SK-N-SH treated with all-trans-retinoic acid at 6 μM for 48 hours (cell line): ENCODE measurements around the gene ARHGAP10.

Source experiments
- ATAC-seq: fragments of 200-7000 bp; cut with Tn5 transposase; 3 replicates; pipeline ENCODE4 v1.9.1; 2020; ENCODE audit warnings: mild to moderate bottlenecking, moderate library complexity
- ARNTL ChIP-seq: fragments of 450-650 bp; formaldehyde crosslinking; IDR thresholded peaks from 2 replicates; pipeline ENCODE4 v1.5.0; 2020; ENCODE audit warnings: low read depth, mild to moderate bottlenecking, moderate library complexity, borderline replicate concordance
- BACH2 ChIP-seq: fragments of 250-450 bp; sonication (Bioruptor Pico); IDR thresholded peaks from 2 replicates; pipeline ENCODE4 v1.9.0; 2021; ENCODE audit warnings: mild to moderate bottlenecking, borderline replicate concordance
- ISL1 ChIP-seq: fragments of 250-450 bp; sonication (Bioruptor Pico); IDR thresholded peaks from 2 replicates; pipeline ENCODE4 v2.1.2; 2022; ENCODE audit warnings: mild to moderate bottlenecking, moderate library complexity
- OSR1 ChIP-seq: fragments of 250-450 bp; sonication (Bioruptor Pico); IDR thresholded peaks from 2 replicates; pipeline ENCODE4 v1.8.0; 2022; ENCODE audit warnings: moderate library complexity, mild to moderate bottlenecking, inconsistent platforms
- PPARA ChIP-seq: fragments of 250-450 bp; sonication (Bioruptor Pico); IDR thresholded peaks from 2 replicates; pipeline ENCODE4 v1.5.0; 2020; ENCODE audit warnings: mild to moderate bottlenecking, borderline replicate concordance
- RARB ChIP-seq: fragments of 250-450 bp; sonication (Bioruptor Pico); IDR thresholded peaks from 2 replicates; pipeline ENCODE4 v1.8.0; 2021; ENCODE audit warnings: mild to moderate bottlenecking, moderate library complexity
- TCF4 ChIP-seq: fragments of 250-450 bp; sonication (Bioruptor Pico); IDR thresholded peaks from 2 replicates; pipeline ENCODE4 v1.8.0; 2021; ENCODE audit warnings: mild to moderate bottlenecking, moderate library complexity, borderline replicate concordance
- TOX ChIP-seq: fragments of 250-450 bp; sonication (Bioruptor Pico); IDR thresholded peaks from 2 replicates; pipeline ENCODE4 v1.8.0; 2021; ENCODE audit warnings: mild to moderate bottlenecking, moderate library complexity, borderline replicate concordance
- ZFP3 ChIP-seq: fragments of 250-450 bp; sonication (Bioruptor Pico); IDR thresholded peaks from 2 replicates; pipeline ENCODE4 v1.5.0; 2020; ENCODE audit warnings: mild to moderate bottlenecking, moderate library complexity
- ZFP30 ChIP-seq: fragments of 450-650 bp; formaldehyde crosslinking; IDR thresholded peaks from 2 replicates; pipeline ENCODE4 v1.5.0; 2022; ENCODE audit warnings: mild to moderate bottlenecking, moderate library complexity
- ZNF565 ChIP-seq: fragments of 450-650 bp; formaldehyde crosslinking; conservative IDR thresholded peaks from 2 replicates; pipeline ENCODE4 v1.5.0; 2020; ENCODE audit warnings: low read depth, mild to moderate bottlenecking, moderate library complexity
- ZNF8 ChIP-seq: fragments of 450-650 bp; formaldehyde crosslinking; IDR thresholded peaks from 2 replicates; pipeline ENCODE4 v1.5.0; 2020; ENCODE audit warnings: mild to moderate bottlenecking, moderate library complexity
- TF ChIP-seq, protein P1 (sequence below): fragments of 250-450 bp; sonication (Bioruptor Pico); IDR thresholded peaks from 2 replicates; pipeline ENCODE4 v1.5.0; 2020; ENCODE audit warnings: mild to moderate bottlenecking, moderate library complexity
- TF ChIP-seq, protein P2 (sequence below): fragments of 250-450 bp; sonication (Bioruptor Pico); IDR thresholded peaks from 2 replicates; pipeline ENCODE4 v1.5.1; 2021; ENCODE audit warnings: mild to moderate bottlenecking, moderate library complexity
- TF ChIP-seq, protein P3 (sequence below): fragments of 250-450 bp; sonication (Bioruptor Pico); IDR thresholded peaks from 2 replicates; pipeline ENCODE4 v1.8.0; 2021; ENCODE audit warnings: low read depth, mild to moderate bottlenecking, moderate library complexity, borderline replicate concordance
- TF ChIP-seq, protein P4 (sequence below): fragments of 250-450 bp; sonication (Bioruptor Pico); IDR thresholded peaks from 2 replicates; pipeline ENCODE4 v1.5.1; 2020; ENCODE audit warnings: low read depth, mild to moderate bottlenecking, moderate library complexity
- TF ChIP-seq, protein P5 (sequence below): fragments of 250-450 bp; sonication (Bioruptor Pico); IDR thresholded peaks from 2 replicates; pipeline ENCODE4 v1.8.0; 2020; ENCODE audit warnings: mild to moderate bottlenecking, moderate library complexity, borderline replicate concordance

ARHGAP10 gene

DNA sequence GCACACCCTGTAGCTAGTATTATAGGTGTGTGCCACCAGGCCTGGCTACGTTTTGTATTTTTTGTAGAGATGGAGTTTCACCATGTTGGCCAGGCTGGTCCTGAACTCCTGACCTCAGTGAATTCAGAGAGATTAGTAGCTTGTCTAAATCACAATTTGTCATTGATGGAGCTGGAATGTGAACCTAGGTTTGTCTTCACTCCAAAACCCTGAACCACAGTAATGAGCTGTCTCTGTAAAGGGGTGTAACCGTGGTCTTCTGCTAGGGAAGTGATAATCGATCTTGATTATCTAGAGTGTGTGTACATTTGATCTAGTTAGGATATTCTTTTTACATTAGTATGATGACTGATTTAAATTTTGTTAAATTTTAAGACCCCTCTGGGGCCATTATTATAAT, 8.3 kb downstream of the ARHGAP10 start:
- TF ChIP-seq, protein P1, sequence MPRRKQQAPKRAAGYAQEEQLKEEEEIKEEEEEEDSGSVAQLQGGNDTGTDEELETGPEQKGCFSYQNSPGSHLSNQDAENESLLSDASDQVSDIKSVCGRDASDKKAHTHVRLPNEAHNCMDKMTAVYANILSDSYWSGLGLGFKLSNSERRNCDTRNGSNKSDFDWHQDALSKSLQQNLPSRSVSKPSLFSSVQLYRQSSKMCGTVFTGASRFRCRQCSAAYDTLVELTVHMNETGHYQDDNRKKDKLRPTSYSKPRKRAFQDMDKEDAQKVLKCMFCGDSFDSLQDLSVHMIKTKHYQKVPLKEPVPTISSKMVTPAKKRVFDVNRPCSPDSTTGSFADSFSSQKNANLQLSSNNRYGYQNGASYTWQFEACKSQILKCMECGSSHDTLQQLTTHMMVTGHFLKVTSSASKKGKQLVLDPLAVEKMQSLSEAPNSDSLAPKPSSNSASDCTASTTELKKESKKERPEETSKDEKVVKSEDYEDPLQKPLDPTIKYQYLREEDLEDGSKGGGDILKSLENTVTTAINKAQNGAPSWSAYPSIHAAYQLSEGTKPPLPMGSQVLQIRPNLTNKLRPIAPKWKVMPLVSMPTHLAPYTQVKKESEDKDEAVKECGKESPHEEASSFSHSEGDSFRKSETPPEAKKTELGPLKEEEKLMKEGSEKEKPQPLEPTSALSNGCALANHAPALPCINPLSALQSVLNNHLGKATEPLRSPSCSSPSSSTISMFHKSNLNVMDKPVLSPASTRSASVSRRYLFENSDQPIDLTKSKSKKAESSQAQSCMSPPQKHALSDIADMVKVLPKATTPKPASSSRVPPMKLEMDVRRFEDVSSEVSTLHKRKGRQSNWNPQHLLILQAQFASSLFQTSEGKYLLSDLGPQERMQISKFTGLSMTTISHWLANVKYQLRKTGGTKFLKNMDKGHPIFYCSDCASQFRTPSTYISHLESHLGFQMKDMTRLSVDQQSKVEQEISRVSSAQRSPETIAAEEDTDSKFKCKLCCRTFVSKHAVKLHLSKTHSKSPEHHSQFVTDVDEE (CRISPR knock-in tag): no peak
- TF ChIP-seq BACH2 (CRISPR knock-in tag): no peak
- TF ChIP-seq ZFP3 (CRISPR knock-in tag): no peak
- no peak for TF ChIP-seq ZNF565
- TF ChIP-seq, protein P2, sequence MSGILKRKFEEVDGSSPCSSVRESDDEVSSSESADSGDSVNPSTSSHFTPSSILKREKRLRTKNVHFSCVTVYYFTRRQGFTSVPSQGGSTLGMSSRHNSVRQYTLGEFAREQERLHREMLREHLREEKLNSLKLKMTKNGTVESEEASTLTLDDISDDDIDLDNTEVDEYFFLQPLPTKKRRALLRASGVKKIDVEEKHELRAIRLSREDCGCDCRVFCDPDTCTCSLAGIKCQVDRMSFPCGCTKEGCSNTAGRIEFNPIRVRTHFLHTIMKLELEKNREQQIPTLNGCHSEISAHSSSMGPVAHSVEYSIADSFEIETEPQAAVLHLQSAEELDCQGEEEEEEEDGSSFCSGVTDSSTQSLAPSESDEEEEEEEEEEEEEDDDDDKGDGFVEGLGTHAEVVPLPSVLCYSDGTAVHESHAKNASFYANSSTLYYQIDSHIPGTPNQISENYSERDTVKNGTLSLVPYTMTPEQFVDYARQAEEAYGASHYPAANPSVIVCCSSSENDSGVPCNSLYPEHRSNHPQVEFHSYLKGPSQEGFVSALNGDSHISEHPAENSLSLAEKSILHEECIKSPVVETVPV: no peak
- TF ChIP-seq TOX: no peak
- TF ChIP-seq OSR1: no peak
- no peak for ATAC-seq

DNA sequence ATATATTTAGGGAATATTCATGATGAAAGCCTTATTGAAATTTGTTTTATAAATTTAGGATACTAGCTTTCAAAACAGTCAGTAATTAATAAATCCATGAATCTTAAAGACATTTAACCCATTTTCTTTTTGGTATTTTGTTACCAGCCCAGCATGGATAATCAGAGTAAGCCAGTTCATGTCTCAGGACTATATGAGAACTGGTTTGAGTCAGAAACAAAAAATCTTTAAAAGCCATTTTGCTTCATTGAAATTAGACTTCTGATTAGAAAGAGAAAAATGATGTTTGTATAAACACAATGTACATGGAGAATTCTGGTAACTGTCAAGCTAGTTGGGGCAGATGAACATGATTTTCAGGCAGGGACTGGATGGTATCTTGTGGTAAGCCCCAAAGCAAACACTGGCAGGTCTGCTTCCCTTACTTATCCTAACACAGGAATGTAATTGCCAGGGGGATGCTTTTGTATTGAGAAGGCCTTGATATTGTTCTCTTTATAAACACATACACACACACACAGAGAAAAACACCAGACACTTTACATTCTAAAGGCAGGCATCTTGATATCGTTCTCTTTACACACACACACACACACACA, 9.4 kb downstream of the ARHGAP10 start:
- ATAC-seq: peak; percentile 90
- TF ChIP-seq OSR1 (no peak), ISL1 (CRISPR knock-in tag) (peak; percentile 30)

DNA sequence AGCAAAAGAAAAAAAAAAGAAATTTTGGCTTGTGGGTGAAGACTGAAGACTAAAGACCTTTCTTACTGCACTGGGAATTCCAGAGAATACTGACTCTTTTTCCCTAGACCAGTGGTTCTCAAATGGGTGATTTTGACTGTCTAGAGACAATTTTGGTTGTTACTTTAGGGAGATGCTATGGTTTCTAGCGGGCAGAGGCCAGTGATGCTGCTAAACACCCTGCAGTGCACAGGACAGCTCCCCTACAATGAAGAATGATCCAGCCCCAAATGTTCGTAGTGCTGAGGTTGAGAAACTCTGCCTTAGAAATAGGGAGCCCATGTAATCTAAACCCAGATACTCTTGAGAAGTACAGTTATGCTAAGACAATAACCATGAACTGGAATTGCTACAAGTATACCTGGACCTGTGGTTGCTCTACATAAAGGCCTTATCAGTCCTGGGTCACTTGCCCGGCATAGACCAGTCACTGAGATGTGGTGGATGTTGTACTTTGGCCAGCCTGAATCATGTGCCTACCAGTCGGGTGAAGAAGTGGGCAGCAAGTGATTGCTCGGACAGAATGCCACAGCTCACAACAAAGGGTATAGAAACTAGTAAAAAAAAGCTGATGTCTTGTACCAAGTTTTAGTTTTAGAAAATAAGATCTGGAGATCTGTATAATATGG, 16.0 kb downstream of the ARHGAP10 start:
- no peak for TF ChIP-seq ISL1 (CRISPR knock-in tag)
- TF ChIP-seq ZFP30 (CRISPR knock-in tag): no peak
- TF ChIP-seq, protein P3, sequence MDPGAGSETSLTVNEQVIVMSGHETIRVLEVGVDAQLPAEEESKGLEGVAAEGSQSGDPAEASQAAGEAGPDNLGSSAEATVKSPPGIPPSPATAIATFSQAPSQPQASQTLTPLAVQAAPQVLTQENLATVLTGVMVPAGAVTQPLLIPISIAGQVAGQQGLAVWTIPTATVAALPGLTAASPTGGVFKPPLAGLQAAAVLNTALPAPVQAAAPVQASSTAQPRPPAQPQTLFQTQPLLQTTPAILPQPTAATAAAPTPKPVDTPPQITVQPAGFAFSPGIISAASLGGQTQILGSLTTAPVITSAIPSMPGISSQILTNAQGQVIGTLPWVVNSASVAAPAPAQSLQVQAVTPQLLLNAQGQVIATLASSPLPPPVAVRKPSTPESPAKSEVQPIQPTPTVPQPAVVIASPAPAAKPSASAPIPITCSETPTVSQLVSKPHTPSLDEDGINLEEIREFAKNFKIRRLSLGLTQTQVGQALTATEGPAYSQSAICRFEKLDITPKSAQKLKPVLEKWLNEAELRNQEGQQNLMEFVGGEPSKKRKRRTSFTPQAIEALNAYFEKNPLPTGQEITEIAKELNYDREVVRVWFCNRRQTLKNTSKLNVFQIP (CRISPR knock-in tag): no peak
- TF ChIP-seq PPARA (CRISPR knock-in tag): no peak
- TF ChIP-seq ARNTL (CRISPR knock-in tag): no peak
- TF ChIP-seq ZNF8 (CRISPR knock-in tag): no peak
- no peak for TF ChIP-seq ZFP3 (CRISPR knock-in tag)
- TF ChIP-seq, protein P1 (CRISPR knock-in tag): no peak
- no peak for TF ChIP-seq RARB (CRISPR knock-in tag)
- TF ChIP-seq, protein P4, sequence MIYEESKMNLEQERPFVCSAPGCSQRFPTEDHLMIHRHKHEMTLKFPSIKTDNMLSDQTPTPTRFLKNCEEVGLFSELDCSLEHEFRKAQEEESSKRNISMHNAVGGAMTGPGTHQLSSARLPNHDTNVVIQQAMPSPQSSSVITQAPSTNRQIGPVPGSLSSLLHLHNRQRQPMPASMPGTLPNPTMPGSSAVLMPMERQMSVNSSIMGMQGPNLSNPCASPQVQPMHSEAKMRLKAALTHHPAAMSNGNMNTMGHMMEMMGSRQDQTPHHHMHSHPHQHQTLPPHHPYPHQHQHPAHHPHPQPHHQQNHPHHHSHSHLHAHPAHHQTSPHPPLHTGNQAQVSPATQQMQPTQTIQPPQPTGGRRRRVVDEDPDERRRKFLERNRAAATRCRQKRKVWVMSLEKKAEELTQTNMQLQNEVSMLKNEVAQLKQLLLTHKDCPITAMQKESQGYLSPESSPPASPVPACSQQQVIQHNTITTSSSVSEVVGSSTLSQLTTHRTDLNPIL: no peak
- no peak for TF ChIP-seq TOX
- TF ChIP-seq, protein P5, sequence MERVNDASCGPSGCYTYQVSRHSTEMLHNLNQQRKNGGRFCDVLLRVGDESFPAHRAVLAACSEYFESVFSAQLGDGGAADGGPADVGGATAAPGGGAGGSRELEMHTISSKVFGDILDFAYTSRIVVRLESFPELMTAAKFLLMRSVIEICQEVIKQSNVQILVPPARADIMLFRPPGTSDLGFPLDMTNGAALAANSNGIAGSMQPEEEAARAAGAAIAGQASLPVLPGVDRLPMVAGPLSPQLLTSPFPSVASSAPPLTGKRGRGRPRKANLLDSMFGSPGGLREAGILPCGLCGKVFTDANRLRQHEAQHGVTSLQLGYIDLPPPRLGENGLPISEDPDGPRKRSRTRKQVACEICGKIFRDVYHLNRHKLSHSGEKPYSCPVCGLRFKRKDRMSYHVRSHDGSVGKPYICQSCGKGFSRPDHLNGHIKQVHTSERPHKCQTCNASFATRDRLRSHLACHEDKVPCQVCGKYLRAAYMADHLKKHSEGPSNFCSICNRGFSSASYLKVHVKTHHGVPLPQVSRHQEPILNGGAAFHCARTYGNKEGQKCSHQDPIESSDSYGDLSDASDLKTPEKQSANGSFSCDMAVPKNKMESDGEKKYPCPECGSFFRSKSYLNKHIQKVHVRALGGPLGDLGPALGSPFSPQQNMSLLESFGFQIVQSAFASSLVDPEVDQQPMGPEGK (CRISPR knock-in tag): no peak
- TF ChIP-seq TCF4 (CRISPR knock-in tag): no peak
- TF ChIP-seq BACH2 (CRISPR knock-in tag): no peak
- TF ChIP-seq, protein P2: no peak
- TF ChIP-seq OSR1: no peak

More for the DNA sequence above, 16.0 kb downstream of the ARHGAP10 start:
- ATAC-seq: no peak
